Smooth muscle cell of the brain vasculature (primary cell): ENCODE measurements around the gene YWHAB.
"Not testable (repeated sequence)": the region's sequence is repeated elsewhere in the genome, so short reads cannot be mapped to it uniquely, and the experiment has no call there.

Experiments used
- DNase-seq: peaks from one replicate; pipeline ENCODE4 v3.0.0-alpha.2; 2012; ENCODE audit warnings: low read depth, low spot score

YWHAB gene

GRCh38 chr20:44885392-44886265, at the start of gene YWHAB:
YWHAB (plus strand) TSS chr20:44885705; CDS start chr20:44901534, 15,829 bp downstream.
- DNase-seq = peak; percentile 97

- no peak for DNase-seq
Observed at GRCh38 chr20:44836601-44837120, 48.8 kb upstream of the YWHAB start.

- no peak for DNase-seq
Observed at GRCh38 chr20:44837946-44838345, 47.6 kb upstream of the YWHAB start.

GRCh38 chr20:44838521-44838920, 47.0 kb upstream of the YWHAB start:
- no peak for DNase-seq

- DNase-seq = no peak
Observed at GRCh38 chr20:44839481-44839880, 46.0 kb upstream of the YWHAB start.

GRCh38 chr20:44840826-44841225, 44.7 kb upstream of the YWHAB start:
- no peak for DNase-seq

- DNase-seq = no peak
Observed at GRCh38 chr20:44841955-44842354, 43.5 kb upstream of the YWHAB start.

- no peak for DNase-seq
Observed at GRCh38 chr20:44843876-44844275, 41.6 kb upstream of the YWHAB start.

- no peak for DNase-seq
Observed at GRCh38 chr20:44848254-44849015, 37.1 kb upstream of the YWHAB start.

GRCh38 chr20:44849703-44850102, 35.8 kb upstream of the YWHAB start:
- no peak for DNase-seq

- no peak for DNase-seq
Observed at GRCh38 chr20:44850272-44850671, 35.2 kb upstream of the YWHAB start.

GRCh38 chr20:44850837-44851236, 34.7 kb upstream of the YWHAB start:
- DNase-seq = no peak

- no peak for DNase-seq
Observed at GRCh38 chr20:44851545-44851944, 34.0 kb upstream of the YWHAB start.

GRCh38 chr20:44856442-44856841, 29.1 kb upstream of the YWHAB start:
- no peak for DNase-seq

- DNase-seq = no peak
Observed at GRCh38 chr20:44856856-44857448, 28.6 kb upstream of the YWHAB start.

- no peak for DNase-seq
Observed at GRCh38 chr20:44858606-44859360, 26.7 kb upstream of the YWHAB start.

GRCh38 chr20:44861531-44862006, 23.9 kb upstream of the YWHAB start:
- DNase-seq = no peak

GRCh38 chr20:44862286-44862685, 23.2 kb upstream of the YWHAB start:
- no peak for DNase-seq

- not testable (repeated sequence) for DNase-seq
Observed at GRCh38 chr20:44863365-44864084, 22.0 kb upstream of the YWHAB start.

- DNase-seq = not testable (repeated sequence)
Observed at GRCh38 chr20:44864493-44864892, 21.0 kb upstream of the YWHAB start.
